Keratinocyte (primary cell): ENCODE results near the gene TMEM169. TPM values are rescaled to one million over a fixed set of nuclear protein-coding genes. Genes with fewer than 3 reads are reported as not detected.
A peak's percentile ranks its signal among the peaks of the same experiment; 100 is the strongest.

Experiments used
- DNase-seq: peaks from one replicate; pipeline ENCODE4 v3.0.0-alpha.2; 2011; ENCODE audit warnings: low read depth, missing footprints, low spot score
- FAIRE-seq: peaks from 2 replicates; lab custom pipeline; 2011; peaks lifted over from hg19 to GRCh38; lab: Jason Lieb, UNC
- H2AFZ ChIP-seq: 2 replicates; pipeline ENCODE4 v1.6.0; 2012; ENCODE audit warnings: low read length, control low read depth, inconsistent platforms; ENCODE audit not compliant: control insufficient read depth
- H3K27ac ChIP-seq: 2 replicates; pipeline ENCODE4 v1.5.1; 2011; ENCODE audit warnings: low read length; ENCODE audit not compliant: control insufficient read depth, insufficient read depth
- H3K27me3 ChIP-seq: 3 replicates; pipeline ENCODE4 v1.6.0; 2011; ENCODE audit warnings: low read length; ENCODE audit not compliant: control insufficient read depth, insufficient read depth; ENCODE audit errors: extremely low read depth
- H3K36me3 ChIP-seq, 2 experiments: 2 replicates in 1 of 2; 3 replicates in 1 of 2; pipeline ENCODE4 v1.5.1; 2011; ENCODE audit warnings: low read length in 2 of 2, mild to moderate bottlenecking in 1 of 2; ENCODE audit not compliant: control insufficient read depth in 2 of 2, insufficient read depth in 2 of 2; ENCODE audit errors: extremely low read depth in 1 of 2
- H3K4me1 ChIP-seq: 3 replicates; pipeline ENCODE4 v1.5.1; 2011; ENCODE audit warnings: low read length; ENCODE audit not compliant: control insufficient read depth, insufficient read depth; ENCODE audit errors: extremely low read depth
- H3K4me2 ChIP-seq: 3 replicates; pipeline ENCODE4 v1.6.0; 2011; ENCODE audit warnings: low read depth, low read length; ENCODE audit not compliant: control insufficient read depth, insufficient read depth; ENCODE audit errors: extremely low read depth
- H3K4me3 ChIP-seq, 3 experiments: fragments of 200-600 bp in 1 of 3; sonication (generic) in 1 of 3; 2 replicates in 2 of 3; 3 replicates in 1 of 3; pipeline ENCODE4 v1.5.1; 2011 to 2016; ENCODE audit warnings: low read length in 3 of 3, mild to moderate bottlenecking in 3 of 3, control low read depth in 2 of 3, inconsistent platforms in 1 of 3, low read depth in 1 of 3, mixed read lengths in 1 of 3, mixed run types in 1 of 3, moderate library complexity in 1 of 3; ENCODE audit not compliant: control insufficient read depth in 2 of 3, insufficient read depth in 2 of 3; ENCODE audit errors: extremely low read depth in 1 of 3
- H3K79me2 ChIP-seq: 2 replicates; pipeline ENCODE4 v1.6.0; 2012; ENCODE audit warnings: low read length; ENCODE audit not compliant: control insufficient read depth, insufficient read depth
- H3K9ac ChIP-seq: 3 replicates; pipeline ENCODE4 v1.6.0; 2011; ENCODE audit warnings: low read length; ENCODE audit not compliant: control insufficient read depth, insufficient read depth; ENCODE audit errors: extremely low read depth
- H3K9me1 ChIP-seq: 3 replicates; pipeline ENCODE4 v1.6.0; 2011; ENCODE audit warnings: low read length; ENCODE audit not compliant: control insufficient read depth, insufficient read depth; ENCODE audit errors: extremely low read depth
- H3K9me3 ChIP-seq: 2 replicates; pipeline ENCODE4 v1.5.1; 2012; ENCODE audit warnings: low read depth, low read length; ENCODE audit not compliant: control insufficient read depth
- H4K20me1 ChIP-seq: 3 replicates; pipeline ENCODE4 v1.6.0; 2011; ENCODE audit warnings: low read length; ENCODE audit not compliant: control insufficient read depth, insufficient read depth; ENCODE audit errors: extremely low read depth
- EZH2 ChIP-seq: IDR thresholded peaks from one replicate; pipeline ENCODE4 v1.6.1; 2012; ENCODE audit warnings: inconsistent platforms, mild to moderate bottlenecking, low read length, moderate library complexity
- dilution Hi-C: fragments of 300-500 bp; cut with MboI; formaldehyde crosslinking; loops from one replicate; pipeline ENCODE4 v1.7.0; 2020; ENCODE audit warnings: low sequenced_read_pairs; ENCODE audit not compliant: extremely low pct_ligation_motif_present
- polyA plus RNA-seq, 5 experiments: library from polyadenylated mRNA; depleted of rRNA in 3 of 5; stranded (reverse) in 3 of 5; stranded (forward) in 1 of 5; unstranded in 1 of 5; fragments of >200 nt; gene quantifications; 1 replicate in 1 of 5; 2 replicates in 3 of 5; 3 replicates in 1 of 5; pipeline versions ENCODE4 v1.2.1 to v1.2.3, GENCODE V29; 2011 to 2012; ENCODE audit warnings: missing spikeins in 2 of 5, low read depth in 1 of 5, low replicate concordance in 1 of 5
- TF ChIP-seq, protein P1 (sequence below), 3 experiments: IDR thresholded peaks in 1 of 3; conservative IDR thresholded peaks in 1 of 3; optimal IDR thresholded peaks in 1 of 3; 2 replicates in 2 of 3; 3 replicates in 1 of 3; pipeline versions ENCODE3 to v1.5.1; 2011; ENCODE audit warnings: low read length in 3 of 3, mild to moderate bottlenecking in 3 of 3, moderate library complexity in 2 of 3, control low read depth in 1 of 3, inconsistent platforms in 1 of 3; ENCODE audit not compliant: insufficient read depth in 2 of 3; ENCODE audit errors: extremely low read depth in 1 of 3

TMEM169 gene
- polyA plus RNA-seq, 1 donor (not counting 4 experiments of a cell fraction or from before 2014, with no cell fraction given): not detected

DNA sequence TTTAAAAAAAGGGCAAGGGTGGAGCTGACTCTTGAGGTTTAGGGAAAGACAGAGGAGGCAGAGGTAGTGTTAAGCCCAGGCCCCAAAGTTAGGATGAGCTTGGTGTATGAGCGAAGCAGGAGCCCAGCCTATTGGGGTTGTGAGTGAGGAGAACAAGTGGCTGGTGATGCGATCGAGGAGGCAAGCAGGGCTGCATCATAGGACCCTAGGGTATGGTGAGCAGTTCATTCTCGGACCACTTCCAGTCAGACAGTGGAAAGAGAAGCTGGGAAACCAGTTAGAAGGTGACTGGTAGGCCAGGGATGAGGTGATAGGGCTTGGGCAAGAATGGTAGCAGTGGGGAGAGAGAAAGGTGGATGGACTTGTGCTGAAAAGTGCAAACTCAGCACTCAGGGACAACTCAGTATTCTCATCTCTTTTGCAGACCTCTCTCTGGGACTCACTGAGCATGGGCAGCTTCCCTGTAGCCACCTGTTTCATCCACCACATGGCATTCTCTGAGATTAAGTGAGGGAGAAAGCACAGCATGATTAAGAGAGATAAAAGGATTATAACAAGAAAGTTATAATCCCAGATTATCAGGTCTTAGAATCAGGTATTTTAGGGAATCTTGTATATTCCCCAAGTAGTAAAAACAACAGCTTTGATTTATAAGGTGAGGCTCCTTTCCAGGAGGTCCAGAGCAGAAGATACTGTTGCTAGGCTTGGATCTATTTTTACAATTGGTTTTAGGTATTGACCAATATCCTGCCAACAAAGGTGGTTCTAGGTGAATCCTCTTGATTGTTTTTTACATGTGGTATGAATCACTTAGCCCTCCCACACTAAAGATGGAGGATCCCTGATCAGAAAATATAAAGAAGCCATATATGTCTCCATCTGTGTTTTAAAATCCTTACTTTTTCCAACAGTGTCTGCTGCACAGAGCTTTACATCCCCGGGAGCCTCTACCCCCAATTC, 65.7 kb downstream of the TMEM169 start:
- Histone ChIP-seq H3K79me2 (peaks cover 12% of the 10 kb centered on the region), H3K36me3 (peaks cover 21 to 37% of the 10 kb centered on the region in 2 experiments), H3K4me3 (no peak overlapping the region), H3K4me1 (peaks cover 4% of the 10 kb centered on the region), H3K27me3 (no peaks in the 10 kb centered on the region), H3K9me1 (peaks cover 2% of the 10 kb centered on the region), H4K20me1 (no peaks in the 10 kb centered on the region), H3K4me2 (no peak overlapping the region), H2AFZ (no peak overlapping the region), H3K27ac (no peak overlapping the region), H3K9ac (no peak overlapping the region), H3K9me3 (no peaks in the 10 kb centered on the region)
- no peak for DNase-seq
- no peak for TF ChIP-seq EZH2
- TF ChIP-seq, protein P1, sequence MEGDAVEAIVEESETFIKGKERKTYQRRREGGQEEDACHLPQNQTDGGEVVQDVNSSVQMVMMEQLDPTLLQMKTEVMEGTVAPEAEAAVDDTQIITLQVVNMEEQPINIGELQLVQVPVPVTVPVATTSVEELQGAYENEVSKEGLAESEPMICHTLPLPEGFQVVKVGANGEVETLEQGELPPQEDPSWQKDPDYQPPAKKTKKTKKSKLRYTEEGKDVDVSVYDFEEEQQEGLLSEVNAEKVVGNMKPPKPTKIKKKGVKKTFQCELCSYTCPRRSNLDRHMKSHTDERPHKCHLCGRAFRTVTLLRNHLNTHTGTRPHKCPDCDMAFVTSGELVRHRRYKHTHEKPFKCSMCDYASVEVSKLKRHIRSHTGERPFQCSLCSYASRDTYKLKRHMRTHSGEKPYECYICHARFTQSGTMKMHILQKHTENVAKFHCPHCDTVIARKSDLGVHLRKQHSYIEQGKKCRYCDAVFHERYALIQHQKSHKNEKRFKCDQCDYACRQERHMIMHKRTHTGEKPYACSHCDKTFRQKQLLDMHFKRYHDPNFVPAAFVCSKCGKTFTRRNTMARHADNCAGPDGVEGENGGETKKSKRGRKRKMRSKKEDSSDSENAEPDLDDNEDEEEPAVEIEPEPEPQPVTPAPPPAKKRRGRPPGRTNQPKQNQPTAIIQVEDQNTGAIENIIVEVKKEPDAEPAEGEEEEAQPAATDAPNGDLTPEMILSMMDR (optimal IDR thresholded peaks at IDR 0.05 in 1 of 3, IDR thresholded peaks at IDR 0.05 in 1 of 3, conservative IDR thresholded peaks at IDR 0.05 in 1 of 3; ENCODE audit: extremely low read depth in 1 of 3, insufficient read depth in 2 of 3, low read length in 3 of 3): no peak
- dilution Hi-C loops: no loop called here
- FAIRE-seq: peak; percentile 34

DNA sequence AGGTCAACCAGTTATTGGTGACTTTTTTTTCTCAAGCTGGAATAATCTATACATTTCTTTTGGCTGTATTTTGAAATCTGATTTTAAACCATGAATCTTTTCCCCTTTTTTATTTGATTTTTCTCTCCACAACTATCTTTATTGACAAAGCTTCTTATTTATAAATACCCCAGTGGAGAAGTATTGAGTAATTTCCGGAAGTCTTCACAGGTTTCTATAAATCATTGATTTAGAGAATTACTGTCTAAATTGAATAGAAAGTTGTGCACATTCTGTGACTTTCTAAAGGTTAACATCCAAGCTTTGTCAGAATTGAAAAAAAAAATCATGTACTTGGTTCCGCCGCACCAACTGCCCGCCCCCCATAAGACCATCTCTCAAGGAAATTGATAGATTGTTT, 67.3 kb downstream of the TMEM169 start:
- no peak for DNase-seq
- H3K9me1 ChIP-seq: peaks cover 2% of the 10 kb centered on the region
- peaks cover 10% of the 10 kb centered on the region for H3K79me2 ChIP-seq
- no peak overlapping the region for H3K4me3 ChIP-seq
- H3K27ac ChIP-seq: no peak overlapping the region
- H3K4me1 ChIP-seq: peaks cover 4% of the 10 kb centered on the region
- no peak overlapping the region for H3K4me2 ChIP-seq
- TF ChIP-seq EZH2: no peak
- TF ChIP-seq, protein P1 (optimal IDR thresholded peaks at IDR 0.05 in 1 of 3, IDR thresholded peaks at IDR 0.05 in 1 of 3, conservative IDR thresholded peaks at IDR 0.05 in 1 of 3; ENCODE audit: extremely low read depth in 1 of 3, insufficient read depth in 2 of 3, low read length in 3 of 3): no peak
- no peak overlapping the region for H3K9ac ChIP-seq
- H3K36me3 ChIP-seq: peaks cover 19 to 35% of the 10 kb centered on the region in 2 experiments
- FAIRE-seq: no peak
- no peaks in the 10 kb centered on the region for H4K20me1 ChIP-seq
- H3K27me3 ChIP-seq: no peaks in the 10 kb centered on the region
- no peak overlapping the region for H2AFZ ChIP-seq
- no peaks in the 10 kb centered on the region for H3K9me3 ChIP-seq
- dilution Hi-C loops: no loop called here
